SU-DHL-6 (cell line): Measurements from ENCODE around the gene SYPL2.

Experiments used
- CTCF ChIP-seq: fragments of 200-600 bp; sonication (generic); IDR thresholded peaks from one replicate; pipeline ENCODE4 v1.5.1; 2017; ENCODE audit warnings: antibody characterized with exemption, mild to moderate bottlenecking, low read length, moderate library complexity; ENCODE audit not compliant: insufficient read depth, poor library complexity, severe bottlenecking
- EZH2phosphoT487 ChIP-seq: fragments of 200-600 bp; sonication (generic), shearing (Covaris generic); conservative IDR thresholded peaks from 2 replicates; pipeline ENCODE4 v1.6.1; 2018; ENCODE audit warnings: mild to moderate bottlenecking, antibody characterized with exemption, low read length, moderate library complexity, mixed read lengths

DNA sequence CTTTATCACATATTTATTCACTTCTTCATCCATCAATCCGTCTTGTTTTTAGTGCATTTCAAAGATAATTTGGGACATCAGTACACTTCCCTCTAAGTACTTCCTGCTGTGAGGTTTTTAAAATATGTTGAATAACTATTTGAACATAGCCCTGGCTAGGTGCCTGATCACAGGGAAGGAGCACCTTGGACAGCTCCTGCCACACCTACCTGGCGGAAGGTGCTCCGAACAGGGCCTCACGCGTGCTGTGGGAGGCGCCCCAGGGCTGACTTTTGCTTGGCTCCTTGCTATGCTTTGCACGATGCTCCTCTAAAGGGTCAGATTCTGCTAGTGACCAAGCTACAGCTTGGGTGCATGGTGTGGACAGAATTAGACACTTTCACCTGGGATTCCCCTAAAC, 12.5 kb downstream of the SYPL2 start:
- no peak for TF ChIP-seq CTCF
- TF ChIP-seq EZH2phosphoT487 = no peak
